Stomach (tissue), 9 donors: ENCODE results near the gene TMEM267. TPM values are rescaled to one million over a fixed set of nuclear protein-coding genes. Genes with fewer than 3 reads are reported as not detected.
"Not testable (repeated sequence)": the region's sequence is repeated elsewhere in the genome, so short reads cannot be mapped to it uniquely, and the experiment has no call there.

Source experiments
- DNase-seq, 2 donors: peaks; one replicate each; pipeline versions ENCODE4 v3.0.0 to v3.0.0-alpha.2; 2013 to 2019
- H3K27ac ChIP-seq, 5 donors: fragments of 200-600 bp in 4 of 5; sonication (generic) in 4 of 5; one replicate each; pipeline ENCODE4 v1.5.1; 2013 to 2019; ENCODE audit warnings: mild to moderate bottlenecking in 1 of 5, moderate library complexity in 1 of 5
- H3K27me3 ChIP-seq, 3 donors: fragments of 200-600 bp; sonication (generic); one replicate each; pipeline ENCODE4 v1.5.1; 2017 to 2019; ENCODE audit warnings: mixed run types in 1 of 3
- H3K36me3 ChIP-seq, 4 donors: fragments of 200-600 bp; sonication (generic); 1 replicate in 3 of 4; 2 replicates in 1 of 4; pipeline ENCODE4 v1.5.1; 2016 to 2019
- H3K4me1 ChIP-seq, 4 donors: fragments of 200-600 bp; sonication (generic); one replicate each; pipeline ENCODE4 v1.5.1; 2016 to 2019
- H3K4me3 ChIP-seq, 4 donors: fragments of 200-600 bp; sonication (generic) in 3 of 4; one replicate each; pipeline ENCODE4 v1.5.1; 2016 to 2019; ENCODE audit warnings: mild to moderate bottlenecking in 1 of 4
- H3K9me3 ChIP-seq, 4 donors: fragments of 200-600 bp; sonication (generic); one replicate each; pipeline ENCODE4 v1.5.1; 2016 to 2019
- EP300 ChIP-seq: sonication (generic); formaldehyde crosslinking; IDR thresholded peaks from one replicate; pipeline ENCODE4 v1.6.1; 2017; ENCODE audit warnings: antibody characterized with exemption
- POLR2A ChIP-seq, 4 donors: fragments of 450-650 bp; IDR thresholded peaks; one replicate each; pipeline ENCODE4 v1.6.1; 2016; ENCODE audit warnings: antibody characterized with exemption in 4 of 4, control low read depth in 2 of 4, mild to moderate bottlenecking in 1 of 4, moderate library complexity in 1 of 4
- POLR2AphosphoS5 ChIP-seq, 3 donors: sonication (generic); formaldehyde crosslinking; IDR thresholded peaks; one replicate each; pipeline ENCODE4 v1.6.1; 2016; ENCODE audit warnings: antibody characterized with exemption in 3 of 3
- WGBS, 5 donors: extraction: QIAGEN DNeasy Blood & Tissue Kit in 3 of 5; methylation state at CpG; one replicate each; pipeline versions ENCODE4 v1.1.5 to v1.1.7; 2013 to 2018; 5-methylcytosine and 5-hydroxymethylcytosine counted together
- intact Hi-C: fragments of 100-400 bp; cut with DNase I; formaldehyde crosslinking; loops from one replicate; pipeline ENCODE4 v1.15.1; 2023; ENCODE audit warnings: low total_unique reads
- polyA plus RNA-seq, 3 donors: library from polyadenylated mRNA; stranded (reverse); fragments of 200-250 nt; gene quantifications; one replicate each; pipeline ENCODE4 v1.2.3, GENCODE V29; 2013
- total RNA-seq, 5 donors: library from RNA; depleted of rRNA; stranded (reverse); fragments of >200 nt; gene quantifications; one replicate each; pipeline versions ENCODE4 v1.1.0 to v1.2.3, GENCODE V29; 2014 to 2016
- TF ChIP-seq, protein P1 (sequence below), 7 experiments: fragments of 450-650 bp in 4 of 7; fragments of 200-600 bp in 3 of 7; sonication (generic) in 3 of 7; IDR thresholded peaks; one replicate each; pipeline ENCODE4 v1.5.1; 2016 to 2019; ENCODE audit warnings: antibody characterized with exemption in 7 of 7, control low read depth in 2 of 7, mild to moderate bottlenecking in 1 of 7
- donor health status: healthy with polysubstance abuse.
- donor health status: Bipolar disorder and iron deficiency.
- donor health status: healthy.

TMEM267 gene
- total and polyA plus RNA-seq, 8 donors: 1.7 to 51.3 (median 7.9) TPM

DNA sequence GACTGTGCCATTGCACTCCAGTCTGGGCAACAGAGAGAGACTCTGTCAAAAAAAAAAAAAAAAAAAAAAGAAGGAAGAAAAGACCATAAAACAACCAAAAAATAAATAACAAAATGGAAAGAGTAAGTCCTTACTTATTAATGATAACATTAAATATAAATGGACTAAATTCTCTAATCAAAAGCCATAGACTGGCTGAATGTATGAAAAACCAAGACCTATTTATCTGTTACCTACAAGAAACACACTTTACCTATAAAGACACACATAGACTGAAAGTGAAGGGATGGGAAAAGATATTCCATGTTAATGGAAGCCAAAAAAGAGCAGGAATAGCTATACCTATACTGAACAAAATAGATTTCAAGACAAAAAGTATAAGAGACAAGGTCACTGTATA lies 16.6 kb downstream of the TMEM267 start:
- H3K4me1 ChIP-seq: no peaks in the 10 kb centered on the region
- intact Hi-C loops: no loop called here
- no peak for DNase-seq
- H3K36me3 ChIP-seq: peaks cover 4 to 26% (median 15%) of the 10 kb centered on the region in 4 donors
- no peak overlapping the region for H3K4me3 ChIP-seq
- H3K27me3 ChIP-seq: no peaks in the 10 kb centered on the region
- TF ChIP-seq, protein P1, sequence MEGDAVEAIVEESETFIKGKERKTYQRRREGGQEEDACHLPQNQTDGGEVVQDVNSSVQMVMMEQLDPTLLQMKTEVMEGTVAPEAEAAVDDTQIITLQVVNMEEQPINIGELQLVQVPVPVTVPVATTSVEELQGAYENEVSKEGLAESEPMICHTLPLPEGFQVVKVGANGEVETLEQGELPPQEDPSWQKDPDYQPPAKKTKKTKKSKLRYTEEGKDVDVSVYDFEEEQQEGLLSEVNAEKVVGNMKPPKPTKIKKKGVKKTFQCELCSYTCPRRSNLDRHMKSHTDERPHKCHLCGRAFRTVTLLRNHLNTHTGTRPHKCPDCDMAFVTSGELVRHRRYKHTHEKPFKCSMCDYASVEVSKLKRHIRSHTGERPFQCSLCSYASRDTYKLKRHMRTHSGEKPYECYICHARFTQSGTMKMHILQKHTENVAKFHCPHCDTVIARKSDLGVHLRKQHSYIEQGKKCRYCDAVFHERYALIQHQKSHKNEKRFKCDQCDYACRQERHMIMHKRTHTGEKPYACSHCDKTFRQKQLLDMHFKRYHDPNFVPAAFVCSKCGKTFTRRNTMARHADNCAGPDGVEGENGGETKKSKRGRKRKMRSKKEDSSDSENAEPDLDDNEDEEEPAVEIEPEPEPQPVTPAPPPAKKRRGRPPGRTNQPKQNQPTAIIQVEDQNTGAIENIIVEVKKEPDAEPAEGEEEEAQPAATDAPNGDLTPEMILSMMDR (IDR thresholded peaks at IDR 0.05): no peak
- TF ChIP-seq POLR2A (IDR thresholded peaks at IDR 0.05): no peak
- TF ChIP-seq EP300: no peak
- TF ChIP-seq POLR2AphosphoS5 (IDR thresholded peaks at IDR 0.05): no peak
- peaks cover 0 to 23% (median 16%) of the 10 kb centered on the region in 4 donors for H3K9me3 ChIP-seq
- no peak overlapping the region for H3K27ac ChIP-seq

DNA sequence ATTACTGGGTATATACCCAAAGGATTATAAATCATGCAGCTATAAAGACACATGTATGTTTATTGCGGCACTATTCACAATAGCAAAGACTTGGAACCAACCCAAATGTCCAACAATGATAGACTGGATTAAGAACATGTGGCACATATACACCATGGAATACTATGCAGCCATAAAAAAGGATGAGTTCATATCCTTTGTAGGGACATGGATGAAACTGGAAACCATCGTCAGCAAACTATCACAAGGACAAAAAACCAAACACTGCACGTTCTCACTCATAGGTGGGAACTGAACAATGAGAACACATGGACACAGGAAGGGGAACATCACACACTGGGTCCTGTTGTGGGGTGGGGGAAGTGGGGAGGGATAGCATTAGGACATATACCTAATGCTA lies 18.2 kb downstream of the TMEM267 start:
- Histone ChIP-seq H3K36me3 (peaks cover 4 to 32% (median 16%) of the 10 kb centered on the region in 4 donors), H3K9me3 (peaks cover 0 to 19% (median 15%) of the 10 kb centered on the region in 4 donors)
- H3K4me1 ChIP-seq, H3K27me3 ChIP-seq, intact Hi-C loops, H3K4me3 ChIP-seq, H3K27ac ChIP-seq, DNase-seq: not testable (repeated sequence)
- WGBS, 5 donors: 94 to 100% (median 97%) methylated on average over 3 of the region's 3 CpGs

DNA sequence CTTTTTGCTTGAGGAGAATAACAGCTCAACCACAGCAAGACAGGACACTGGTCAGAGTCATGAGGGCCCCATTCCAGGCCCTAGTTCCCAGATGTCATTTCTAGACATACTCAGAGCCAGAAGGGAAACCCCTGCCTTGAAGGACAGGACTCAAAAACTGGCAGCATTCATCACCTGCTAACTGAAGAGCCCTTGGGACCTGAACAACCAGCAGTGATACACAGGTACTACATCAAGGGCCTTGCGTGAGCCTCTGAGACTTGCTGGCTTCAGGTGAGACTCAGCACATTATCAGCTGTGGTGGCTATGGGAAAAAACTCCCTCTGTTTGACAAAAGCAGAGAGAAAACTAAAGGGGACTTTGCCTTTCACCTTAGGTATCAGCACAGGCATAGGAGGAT lies 22.6 kb downstream of the TMEM267 start:
- no peak for DNase-seq
- Histone ChIP-seq H3K36me3 (peaks cover 0 to 22% (median 5%) of the 10 kb centered on the region in 4 donors), H3K27ac (no peak overlapping the region), H3K27me3 (no peaks in the 10 kb centered on the region), H3K4me3 (no peak overlapping the region), H3K4me1 (no peaks in the 10 kb centered on the region), H3K9me3 (peaks cover 0 to 9% (median 6%) of the 10 kb centered on the region in 4 donors)
- intact Hi-C loops: no loop called here
- no peak for TF ChIP-seq EP300
- no peak for TF ChIP-seq POLR2AphosphoS5 (IDR thresholded peaks at IDR 0.05)
- TF ChIP-seq, protein P1 (IDR thresholded peaks at IDR 0.05): no peak
- TF ChIP-seq POLR2A (IDR thresholded peaks at IDR 0.05): no peak
- WGBS, 5 donors: 88 to 100% (median 98%) methylated on average over 1 of the region's 1 CpG

DNA sequence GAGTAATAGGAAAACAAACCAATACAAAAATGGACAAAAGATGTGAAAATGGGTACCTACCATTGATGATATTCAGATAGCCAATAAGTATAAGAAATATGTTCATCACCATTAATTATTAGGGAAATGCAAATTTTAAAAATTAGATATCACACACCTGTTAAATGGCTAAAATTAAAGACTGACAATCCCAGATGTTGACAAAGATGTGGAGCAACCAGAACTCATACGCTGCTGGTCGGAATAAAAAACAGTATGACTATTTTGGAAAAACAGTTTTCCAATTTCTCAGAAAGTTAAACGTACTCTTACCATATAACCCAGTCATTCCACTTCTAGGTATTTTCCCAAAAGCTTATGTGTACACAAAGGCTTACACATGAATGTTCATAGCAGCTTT lies 27.1 kb downstream of the TMEM267 start:
- Histone ChIP-seq H3K9me3 (peaks cover 0 to 9% (median 6%) of the 10 kb centered on the region in 4 donors), H3K27ac (no peak overlapping the region), H3K4me1 (no peaks in the 10 kb centered on the region), H3K27me3 (no peaks in the 10 kb centered on the region), H3K4me3 (no peak overlapping the region), H3K36me3 (peaks cover 0 to 36% (median 18%) of the 10 kb centered on the region in 4 donors)
- intact Hi-C loops: no loop called here
- TF ChIP-seq POLR2AphosphoS5 (IDR thresholded peaks at IDR 0.05): no peak
- TF ChIP-seq POLR2A (IDR thresholded peaks at IDR 0.05): no peak
- no peak for TF ChIP-seq EP300
- TF ChIP-seq, protein P1 (IDR thresholded peaks at IDR 0.05): no peak
- WGBS, 5 donors: 91 to 94% (median 93%) methylated on average over 3 of the region's 3 CpGs
- DNase-seq: no peak

DNA sequence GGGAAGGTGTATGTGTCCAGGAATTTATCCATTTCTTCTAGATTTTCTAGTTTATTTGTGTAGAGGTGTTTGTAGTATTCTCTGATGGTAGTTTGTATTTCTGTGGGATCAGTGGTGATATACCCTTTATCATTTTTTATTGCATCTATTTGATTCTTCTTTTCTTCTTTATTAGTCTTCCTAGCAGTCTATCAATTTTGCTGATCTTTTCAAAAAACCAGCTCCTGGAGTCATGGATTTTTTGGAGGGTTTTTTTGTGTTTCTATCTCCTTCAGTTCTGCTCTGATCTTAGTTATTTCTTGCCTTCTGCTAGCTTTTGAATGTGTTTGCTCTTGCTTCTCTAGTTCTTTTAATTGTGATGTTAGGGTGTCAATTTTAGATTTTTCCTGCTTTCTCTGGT lies 42.1 kb downstream of the TMEM267 start:
- DNase-seq, H3K27ac ChIP-seq, H3K4me1 ChIP-seq, H3K27me3 ChIP-seq, H3K4me3 ChIP-seq, intact Hi-C loops: not testable (repeated sequence)
- H3K9me3 ChIP-seq: peaks cover 0 to 29% (median 12%) of the 10 kb centered on the region in 4 donors
- H3K36me3 ChIP-seq: peaks cover 8 to 29% (median 27%) of the 10 kb centered on the region in 4 donors
